ENCODE data around the gene TKTL2.

GRCh38 chr4:163494360-163495241 lies 21.0 kb upstream of the TKTL2 start, which contains the start of gene TMA16:
- TF ChIP-seq CTCF (IDR thresholded peaks at IDR 0.05) (no peak), POLR2AphosphoS5 (IDR thresholded peaks at IDR 0.05) (peak; percentile 21 to 77 (median 64)), POLR2A (IDR thresholded peaks at IDR 0.05) (peak; percentile 9 to 21)
